ENCODE measurements around the gene MPG. TPM values are rescaled to one million over a fixed set of nuclear protein-coding genes. Genes with fewer than 3 reads are reported as not detected.

MPG gene
- total and polyA plus RNA-seq, 2 of the 8 experiments (the other 6 are each of a cell fraction or from before 2014, with no cell fraction given): 37.6 to 83.7 TPM

DNA sequence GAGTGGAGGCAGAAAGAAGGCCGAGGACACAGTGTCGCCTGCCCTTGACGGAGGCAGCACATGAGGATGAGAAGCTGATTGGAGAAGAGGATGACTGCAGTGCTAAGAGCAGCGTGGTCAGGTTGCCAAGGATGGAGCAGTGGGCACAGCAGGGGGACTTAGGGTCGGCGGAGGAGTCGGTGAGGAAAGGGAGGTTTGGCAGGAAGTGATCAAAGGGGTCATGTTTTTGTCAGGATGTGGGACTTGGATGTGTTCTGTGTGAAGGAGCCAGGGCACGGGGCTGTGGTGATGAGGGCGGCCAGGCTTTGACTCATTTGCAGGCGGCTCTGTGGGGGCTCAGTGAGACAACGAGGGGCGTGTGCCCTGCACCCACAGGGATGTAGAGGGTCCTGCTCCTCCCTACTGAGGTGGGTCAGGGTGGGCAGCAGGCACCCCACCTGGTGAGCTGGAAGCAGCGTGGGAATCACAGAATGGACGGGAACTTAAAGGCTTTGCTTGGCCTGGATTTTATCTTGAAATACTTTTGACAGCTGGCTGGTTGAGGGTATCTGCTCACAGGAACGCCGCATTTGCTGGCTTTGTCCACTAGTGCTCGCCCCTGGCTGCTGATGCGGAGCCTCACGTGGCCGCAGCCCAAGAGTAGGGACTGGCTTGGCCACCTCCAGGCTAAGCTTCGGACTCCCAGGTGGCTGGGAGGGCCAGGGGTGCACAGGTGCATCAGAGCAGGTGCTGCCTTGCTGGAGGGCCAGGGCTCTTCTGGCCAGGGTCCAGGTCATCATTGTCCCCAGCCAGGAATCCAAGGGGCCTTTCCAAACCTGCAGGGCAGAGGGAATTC, 6.0 kb downstream of the MPG start (continued):
- TF ChIP-seq E2F6 (IDR thresholded peaks at IDR 0.05): no peak
- TF ChIP-seq KDM4A (IDR thresholded peaks at IDR 0.05; ENCODE audit: low read depth, low read length, severe bottlenecking): no peak
- no peak for TF ChIP-seq USF2 (IDR thresholded peaks at IDR 0.05; ENCODE audit: low read length)
- no peak for TF ChIP-seq BCL11A (IDR thresholded peaks at IDR 0.05; ENCODE audit: low read depth in 2 of 2, low read length in 2 of 2)
- no peak for TF ChIP-seq CBX5 (IDR thresholded peaks at IDR 0.05; ENCODE audit: low read depth, low read length)
- no peak for TF ChIP-seq CBX8 (IDR thresholded peaks at IDR 0.05; ENCODE audit: borderline replicate concordance, low read depth, low read length)
- no peak for TF ChIP-seq FOSL1 (IDR thresholded peaks at IDR 0.05; ENCODE audit: insufficient read depth, low read depth, low read length)

All from H1 (cell line).